ENCODE data around the gene FBN1.

FBN1 gene

GRCh38 chr15:48462688-48463087 is 182.8 kb downstream of the FBN1 start:
- no peak for DNase-seq

- DNase-seq: peak; percentile 85
These were observed 185.7 kb downstream of the FBN1 start for GRCh38 chr15:48459571-48460442.

GRCh38 chr15:48458876-48459275 is 186.6 kb downstream of the FBN1 start:
- DNase-seq: peak; percentile 37

GRCh38 chr15:48456134-48456533 is 189.4 kb downstream of the FBN1 start:
- DNase-seq: no peak

- DNase-seq: no peak
These were observed 193.8 kb downstream of the FBN1 start for GRCh38 chr15:48451736-48452135.

GRCh38 chr15:48451241-48451640 is 194.3 kb downstream of the FBN1 start:
- no peak for DNase-seq

- no peak for DNase-seq
These were observed 195.8 kb downstream of the FBN1 start for GRCh38 chr15:48449734-48450133.

GRCh38 chr15:48447657-48448056 is 197.9 kb downstream of the FBN1 start:
- peak; percentile 72 for DNase-seq

- DNase-seq: no peak
These were observed 198.5 kb downstream of the FBN1 start for GRCh38 chr15:48447058-48447457.

- DNase-seq: no peak
These were observed 203.5 kb downstream of the FBN1 start for GRCh38 chr15:48442011-48442410.

- DNase-seq: peak; percentile 67
These were observed 205.4 kb downstream of the FBN1 start for GRCh38 chr15:48440084-48440483.

- DNase-seq: peak; percentile 57
These were observed 208.3 kb downstream of the FBN1 start for GRCh38 chr15:48437178-48437577.

- no peak for DNase-seq
These were observed 210.2 kb downstream of the FBN1 start for GRCh38 chr15:48435321-48435720.

GRCh38 chr15:48433226-48433886 is 212.2 kb downstream of the FBN1 start:
- peak; percentile 58 for DNase-seq

- DNase-seq: no peak
These were observed 212.8 kb downstream of the FBN1 start for GRCh38 chr15:48432688-48433087.

GRCh38 chr15:48427960-48428547 is 217.5 kb downstream of the FBN1 start:
- peak; percentile 96 for DNase-seq

- no peak for DNase-seq
These were observed 218.0 kb downstream of the FBN1 start for GRCh38 chr15:48427479-48427878.

GRCh38 chr15:48426941-48427340 is 218.6 kb downstream of the FBN1 start:
- no peak for DNase-seq

- DNase-seq: peak; percentile 50
These were observed 219.5 kb downstream of the FBN1 start for GRCh38 chr15:48426044-48426443.

- DNase-seq: no peak
These were observed 220.5 kb downstream of the FBN1 start for GRCh38 chr15:48425051-48425450.

- DNase-seq: peak; percentile 27
These were observed 221.5 kb downstream of the FBN1 start for GRCh38 chr15:48423896-48424475.

- DNase-seq: no peak
These were observed 222.2 kb downstream of the FBN1 start for GRCh38 chr15:48423342-48423741.

- DNase-seq: no peak
These were observed 223.1 kb downstream of the FBN1 start for GRCh38 chr15:48422401-48422800.

- DNase-seq: no peak
These were observed 224.1 kb downstream of the FBN1 start for GRCh38 chr15:48421362-48421761.
